Testis (tissue), 2 donors: ENCODE data around the gene VPS51.

ENCODE experiments used
- CTCF ChIP-seq, 3 experiments: fragments of 450-650 bp in 2 of 3; fragments of 200-600 bp in 1 of 3; sonication (generic) in 1 of 3; IDR thresholded peaks; one replicate each; pipeline ENCODE4 v1.5.1; 2016 to 2019; ENCODE audit warnings: antibody characterized with exemption in 3 of 3, mild to moderate bottlenecking in 2 of 3, moderate library complexity in 1 of 3
- POLR2A ChIP-seq: fragments of 450-650 bp; IDR thresholded peaks from one replicate; pipeline ENCODE4 v1.6.1; 2017; ENCODE audit warnings: antibody characterized with exemption, mild to moderate bottlenecking, moderate library complexity

- TF ChIP-seq CTCF (IDR thresholded peaks at IDR 0.05) (no peak), POLR2A (no peak)
Observed at GRCh38 chr11:65150509-65151299, 54.7 kb downstream of the VPS51 start.
